Choroid plexus epithelial cell (primary cell): Measurements from ENCODE around the gene CIDEC.

Experiments
- DNase-seq: peaks from one replicate; pipeline ENCODE4 v3.0.0-alpha.2; 2010; ENCODE audit warnings: low read depth
- H3K4me3 ChIP-seq: 2 replicates; pipeline ENCODE4 v1.5.1; 2011; ENCODE audit warnings: low read depth, mild to moderate bottlenecking, control low read depth, low read length, moderate library complexity
- CTCF ChIP-seq: conservative IDR thresholded peaks from 2 replicates; pipeline ENCODE4 v1.5.1; 2011; ENCODE audit warnings: low read depth, mild to moderate bottlenecking, control low read depth, inconsistent platforms, low read length, moderate library complexity

Gene CIDEC

GRCh38 chr3:9915254-9916141, 35.4 kb upstream of the CIDEC start:
- peak; percentile 67 for DNase-seq
- peak; percentile 52 for TF ChIP-seq CTCF

GRCh38 chr3:9914559-9915253, 34.7 kb upstream of the CIDEC start:
- DNase-seq, result no peak
- H3K4me3 ChIP-seq, result peak overlapping the region; percentile 60
- TF ChIP-seq CTCF, result no peak

More at GRCh38 chr3:9915254-9916141, 35.4 kb upstream of the CIDEC start:
- H3K4me3 ChIP-seq, result peak overlapping the region; percentile 60

- TF ChIP-seq CTCF, result no peak
- no peak overlapping the region for H3K4me3 ChIP-seq
- DNase-seq, result no peak
Measured at GRCh38 chr3:9914011-9914410, 34.0 kb upstream of the CIDEC start.

- no peak for DNase-seq
- H3K4me3 ChIP-seq, result no peak overlapping the region
- no peak for TF ChIP-seq CTCF
Measured at GRCh38 chr3:9913601-9914000, 33.5 kb upstream of the CIDEC start.

GRCh38 chr3:9912294-9912935, 32.4 kb upstream of the CIDEC start:
- H3K4me3 ChIP-seq, result no peak overlapping the region
- no peak for TF ChIP-seq CTCF
- peak; percentile 75 for DNase-seq

GRCh38 chr3:9911863-9912262, 31.8 kb upstream of the CIDEC start:
- DNase-seq, result peak; percentile 77
- TF ChIP-seq CTCF, result no peak
- no peak overlapping the region for H3K4me3 ChIP-seq
